Retinal pigment epithelial cell (primary cell): ENCODE data around the gene SIGLEC11.

Source experiments
- DNase-seq: peaks from one replicate; pipeline ENCODE4 v3.0.0-alpha.2; 2010; ENCODE audit warnings: low read depth
- H3K4me3 ChIP-seq: 2 replicates; pipeline ENCODE4 v1.5.1; 2011; ENCODE audit warnings: mild to moderate bottlenecking, low read length, control low read depth, moderate library complexity
- TF ChIP-seq, protein P1 (sequence below): conservative IDR thresholded peaks from 2 replicates; pipeline ENCODE4 v1.5.1; 2011; ENCODE audit warnings: low read depth, low read length, control low read depth, inconsistent platforms

Gene SIGLEC11

DNA sequence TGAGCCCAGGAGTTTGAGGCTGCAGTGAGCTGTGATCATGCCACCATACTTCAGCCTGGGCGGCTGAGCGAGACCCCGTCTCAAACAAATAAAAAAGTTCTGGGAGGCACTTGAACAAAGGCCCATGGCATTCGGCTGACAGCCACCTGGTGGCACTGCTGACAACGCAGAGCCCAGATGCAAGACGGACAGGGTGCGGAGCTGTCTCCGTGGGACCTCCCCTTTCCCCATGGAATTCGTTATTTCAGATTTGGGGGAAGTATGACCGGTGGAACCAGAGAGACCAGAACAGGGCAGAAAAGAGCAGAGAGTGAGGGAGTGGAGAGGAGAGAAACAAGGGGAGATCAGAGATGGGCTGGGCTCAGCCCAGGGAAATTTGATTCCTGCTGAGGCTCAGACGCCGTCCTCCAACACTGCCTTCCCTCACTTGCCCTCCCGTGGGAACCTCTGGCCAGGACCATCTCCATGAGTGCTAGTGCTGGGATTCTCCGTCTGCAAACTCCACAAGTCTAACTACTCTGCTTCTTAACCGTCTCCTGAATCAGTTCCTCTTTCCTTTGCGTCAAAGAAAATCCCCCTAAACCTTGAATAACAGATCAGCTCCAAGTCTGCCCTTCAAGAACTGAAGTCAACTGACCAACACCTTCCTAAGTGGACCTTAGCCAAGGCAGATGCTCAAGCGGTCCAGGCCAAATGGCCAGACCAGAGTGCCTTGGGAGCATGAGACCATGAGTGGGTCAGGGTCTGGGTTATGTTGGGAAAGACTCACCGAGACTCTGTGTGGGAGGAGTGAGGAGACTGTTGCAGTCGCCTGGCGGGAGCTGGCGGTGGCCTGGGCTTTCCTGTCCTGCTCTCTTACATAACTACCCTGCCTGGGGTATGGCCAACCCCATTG, 43.9 kb downstream of the SIGLEC11 start:
- DNase-seq = no peak
- no peak overlapping the region for H3K4me3 ChIP-seq
- TF ChIP-seq, protein P1, sequence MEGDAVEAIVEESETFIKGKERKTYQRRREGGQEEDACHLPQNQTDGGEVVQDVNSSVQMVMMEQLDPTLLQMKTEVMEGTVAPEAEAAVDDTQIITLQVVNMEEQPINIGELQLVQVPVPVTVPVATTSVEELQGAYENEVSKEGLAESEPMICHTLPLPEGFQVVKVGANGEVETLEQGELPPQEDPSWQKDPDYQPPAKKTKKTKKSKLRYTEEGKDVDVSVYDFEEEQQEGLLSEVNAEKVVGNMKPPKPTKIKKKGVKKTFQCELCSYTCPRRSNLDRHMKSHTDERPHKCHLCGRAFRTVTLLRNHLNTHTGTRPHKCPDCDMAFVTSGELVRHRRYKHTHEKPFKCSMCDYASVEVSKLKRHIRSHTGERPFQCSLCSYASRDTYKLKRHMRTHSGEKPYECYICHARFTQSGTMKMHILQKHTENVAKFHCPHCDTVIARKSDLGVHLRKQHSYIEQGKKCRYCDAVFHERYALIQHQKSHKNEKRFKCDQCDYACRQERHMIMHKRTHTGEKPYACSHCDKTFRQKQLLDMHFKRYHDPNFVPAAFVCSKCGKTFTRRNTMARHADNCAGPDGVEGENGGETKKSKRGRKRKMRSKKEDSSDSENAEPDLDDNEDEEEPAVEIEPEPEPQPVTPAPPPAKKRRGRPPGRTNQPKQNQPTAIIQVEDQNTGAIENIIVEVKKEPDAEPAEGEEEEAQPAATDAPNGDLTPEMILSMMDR = peak; percentile 45

DNA sequence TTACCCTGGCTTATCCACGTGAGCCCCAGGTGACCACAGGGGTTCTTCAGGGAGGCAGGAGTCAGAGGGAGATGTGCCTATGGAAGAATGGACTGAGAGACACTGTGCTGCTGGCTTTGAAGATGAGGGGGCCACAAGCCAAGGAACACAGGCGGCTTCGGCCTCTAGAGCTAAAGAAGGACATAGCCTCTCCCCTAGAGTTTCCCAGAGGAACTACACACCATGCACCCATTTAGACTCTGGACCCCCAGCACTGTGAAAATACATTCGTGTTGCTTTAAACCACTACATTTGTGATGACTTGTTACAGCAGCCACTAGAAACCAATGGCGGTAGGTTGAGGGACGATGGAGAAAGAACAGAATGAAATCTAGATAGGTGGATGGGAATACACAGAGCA, 45.7 kb downstream of the SIGLEC11 start:
- H3K4me3 ChIP-seq = no peak overlapping the region
- TF ChIP-seq, protein P1 = no peak

GRCh38 chr19:49913720-49914119, 47.3 kb downstream of the SIGLEC11 start:
- no peak overlapping the region for H3K4me3 ChIP-seq
- DNase-seq = no peak
- TF ChIP-seq, protein P1 = no peak

More for the DNA sequence above, 45.7 kb downstream of the SIGLEC11 start:
- no peak for DNase-seq

- no peak overlapping the region for H3K4me3 ChIP-seq
- DNase-seq = no peak
- TF ChIP-seq, protein P1 = peak; percentile 8
These were observed 47.8 kb downstream of the SIGLEC11 start for GRCh38 chr19:49912965-49913685.

- H3K4me3 ChIP-seq = no peak overlapping the region
- TF ChIP-seq, protein P1 = no peak
- no peak for DNase-seq
These were observed 49.4 kb downstream of the SIGLEC11 start for GRCh38 chr19:49911381-49912145.

DNA sequence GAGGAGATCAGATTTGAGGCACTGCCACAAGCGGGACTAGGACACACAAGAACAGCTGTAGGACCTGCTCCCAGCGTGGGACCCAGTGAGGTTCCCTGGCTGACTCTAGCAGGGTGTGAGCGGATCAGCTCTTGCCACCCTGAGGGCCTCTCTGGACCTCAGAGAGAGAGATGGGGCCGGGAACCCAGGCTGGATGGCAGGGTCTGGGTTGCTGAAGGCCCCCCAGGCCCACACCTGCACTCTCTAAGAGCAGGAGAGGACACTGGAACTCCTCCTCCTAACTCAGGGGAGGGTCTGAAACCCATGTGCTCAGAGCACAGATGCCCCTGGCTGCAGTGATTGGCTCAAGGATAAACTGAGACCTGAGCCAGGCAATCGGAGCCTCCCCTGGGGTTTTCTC, 50.8 kb downstream of the SIGLEC11 start:
- no peak overlapping the region for H3K4me3 ChIP-seq
- no peak for DNase-seq
- TF ChIP-seq, protein P1 = no peak
